Chondrocyte (in vitro differentiated cells): Measurements from ENCODE around the gene BATF3. TPM values are rescaled to one million over a fixed set of nuclear protein-coding genes. Genes with fewer than 3 reads are reported as not detected.

ENCODE experiments used
- DNase-seq: peaks from one replicate; pipeline ENCODE4 v3.0.0; 2021; ENCODE audit warnings: mixed read lengths, low spot score
- H3K27ac Mint-ChIP-seq: one replicate; pipeline ENCODE4 v1.8.0; 2021; ENCODE audit warnings: mild to moderate bottlenecking, moderate library complexity, mixed read lengths; ENCODE audit not compliant: unreplicated experiment
- H3K27me3 Mint-ChIP-seq: 2 replicates; pipeline ENCODE4 v1.8.0; 2021; ENCODE audit warnings: low read depth, mixed read lengths
- H3K36me3 Mint-ChIP-seq: 2 replicates; pipeline ENCODE4 v1.8.0; 2021; ENCODE audit warnings: low read depth, mixed read lengths
- H3K4me1 Mint-ChIP-seq: 2 replicates; pipeline ENCODE4 v1.8.0; 2021; ENCODE audit warnings: low read depth, mild to moderate bottlenecking, mixed read lengths
- H3K4me3 Mint-ChIP-seq: one replicate; pipeline ENCODE4 v1.8.0; 2021; ENCODE audit warnings: mild to moderate bottlenecking, moderate library complexity, mixed read lengths; ENCODE audit not compliant: unreplicated experiment
- H3K9me3 Mint-ChIP-seq: 2 replicates; pipeline ENCODE4 v1.8.0; 2021; ENCODE audit warnings: low read depth, mixed read lengths
- total RNA-seq: library from RNA; stranded (reverse); gene quantifications from 3 replicates; pipeline ENCODE4 v1.2.1, GENCODE V29; 2021
- TF ChIP-seq, protein P1 (sequence below): fragments of 200-600 bp; sonication (generic); IDR thresholded peaks from 2 replicates; pipeline ENCODE4 v1.5.0; 2021; ENCODE audit warnings: antibody characterized with exemption, mild to moderate bottlenecking, moderate library complexity

Gene BATF3
- total RNA-seq, 1 donor from 2014 or later: 3.7 TPM

DNA sequence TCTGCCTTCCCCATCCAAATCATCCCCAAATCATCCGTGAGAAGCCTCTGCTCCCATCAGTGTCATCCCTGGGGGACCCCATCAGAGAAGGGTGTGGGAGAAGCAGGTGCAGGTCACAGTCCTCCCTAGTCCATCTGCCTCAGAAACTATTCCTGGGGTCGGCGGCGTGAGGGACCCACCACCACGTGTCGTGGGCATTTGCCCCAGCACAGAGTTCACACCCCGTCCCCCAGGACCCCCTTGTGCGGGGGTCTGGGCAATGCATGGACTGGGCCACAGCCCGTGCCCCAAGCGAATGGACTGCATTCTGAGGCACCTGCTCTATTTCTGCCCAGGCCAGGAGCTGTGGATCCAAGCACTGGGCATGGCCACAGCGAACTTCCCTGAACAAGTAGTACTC, 52.6 kb downstream of the BATF3 start:
- peaks cover 4% of the 10 kb centered on the region for H3K36me3 Mint-ChIP-seq
- H3K4me3 Mint-ChIP-seq: no peak overlapping the region
- no peak for DNase-seq
- H3K27ac Mint-ChIP-seq: no peak overlapping the region
- TF ChIP-seq, protein P1, sequence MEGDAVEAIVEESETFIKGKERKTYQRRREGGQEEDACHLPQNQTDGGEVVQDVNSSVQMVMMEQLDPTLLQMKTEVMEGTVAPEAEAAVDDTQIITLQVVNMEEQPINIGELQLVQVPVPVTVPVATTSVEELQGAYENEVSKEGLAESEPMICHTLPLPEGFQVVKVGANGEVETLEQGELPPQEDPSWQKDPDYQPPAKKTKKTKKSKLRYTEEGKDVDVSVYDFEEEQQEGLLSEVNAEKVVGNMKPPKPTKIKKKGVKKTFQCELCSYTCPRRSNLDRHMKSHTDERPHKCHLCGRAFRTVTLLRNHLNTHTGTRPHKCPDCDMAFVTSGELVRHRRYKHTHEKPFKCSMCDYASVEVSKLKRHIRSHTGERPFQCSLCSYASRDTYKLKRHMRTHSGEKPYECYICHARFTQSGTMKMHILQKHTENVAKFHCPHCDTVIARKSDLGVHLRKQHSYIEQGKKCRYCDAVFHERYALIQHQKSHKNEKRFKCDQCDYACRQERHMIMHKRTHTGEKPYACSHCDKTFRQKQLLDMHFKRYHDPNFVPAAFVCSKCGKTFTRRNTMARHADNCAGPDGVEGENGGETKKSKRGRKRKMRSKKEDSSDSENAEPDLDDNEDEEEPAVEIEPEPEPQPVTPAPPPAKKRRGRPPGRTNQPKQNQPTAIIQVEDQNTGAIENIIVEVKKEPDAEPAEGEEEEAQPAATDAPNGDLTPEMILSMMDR: no peak
- no peaks in the 10 kb centered on the region for H3K9me3 Mint-ChIP-seq
- H3K4me1 Mint-ChIP-seq: peaks cover 30% of the 10 kb centered on the region
- H3K27me3 Mint-ChIP-seq: peaks cover 8% of the 10 kb centered on the region

DNA sequence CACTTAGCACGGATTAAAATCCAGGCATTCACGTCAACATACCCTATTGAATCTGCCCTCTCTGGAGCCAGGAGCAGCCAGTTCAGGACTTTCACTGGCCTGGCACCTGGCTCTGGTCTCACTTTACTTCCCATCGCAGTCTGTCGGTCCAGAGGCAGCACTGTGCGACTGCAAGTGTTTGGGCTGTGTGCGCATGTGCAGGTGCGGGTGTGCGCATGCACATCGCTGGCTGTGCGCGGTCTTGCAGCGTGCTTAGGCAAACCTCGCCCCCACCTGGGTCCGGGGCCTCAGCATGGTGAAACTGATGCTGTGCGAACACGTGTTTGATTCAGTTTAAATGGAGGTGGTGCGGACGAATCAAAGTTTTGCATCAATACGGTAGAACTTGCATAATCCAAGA, 53.1 kb downstream of the BATF3 start:
- Mint-ChIP-seq H3K27me3 (peaks cover 8% of the 10 kb centered on the region), H3K9me3 (no peaks in the 10 kb centered on the region), H3K36me3 (peaks cover 4% of the 10 kb centered on the region), H3K4me3 (no peak overlapping the region), H3K4me1 (peaks cover 27% of the 10 kb centered on the region), H3K27ac (no peak overlapping the region)
- no peak for DNase-seq
- TF ChIP-seq, protein P1: no peak

DNA sequence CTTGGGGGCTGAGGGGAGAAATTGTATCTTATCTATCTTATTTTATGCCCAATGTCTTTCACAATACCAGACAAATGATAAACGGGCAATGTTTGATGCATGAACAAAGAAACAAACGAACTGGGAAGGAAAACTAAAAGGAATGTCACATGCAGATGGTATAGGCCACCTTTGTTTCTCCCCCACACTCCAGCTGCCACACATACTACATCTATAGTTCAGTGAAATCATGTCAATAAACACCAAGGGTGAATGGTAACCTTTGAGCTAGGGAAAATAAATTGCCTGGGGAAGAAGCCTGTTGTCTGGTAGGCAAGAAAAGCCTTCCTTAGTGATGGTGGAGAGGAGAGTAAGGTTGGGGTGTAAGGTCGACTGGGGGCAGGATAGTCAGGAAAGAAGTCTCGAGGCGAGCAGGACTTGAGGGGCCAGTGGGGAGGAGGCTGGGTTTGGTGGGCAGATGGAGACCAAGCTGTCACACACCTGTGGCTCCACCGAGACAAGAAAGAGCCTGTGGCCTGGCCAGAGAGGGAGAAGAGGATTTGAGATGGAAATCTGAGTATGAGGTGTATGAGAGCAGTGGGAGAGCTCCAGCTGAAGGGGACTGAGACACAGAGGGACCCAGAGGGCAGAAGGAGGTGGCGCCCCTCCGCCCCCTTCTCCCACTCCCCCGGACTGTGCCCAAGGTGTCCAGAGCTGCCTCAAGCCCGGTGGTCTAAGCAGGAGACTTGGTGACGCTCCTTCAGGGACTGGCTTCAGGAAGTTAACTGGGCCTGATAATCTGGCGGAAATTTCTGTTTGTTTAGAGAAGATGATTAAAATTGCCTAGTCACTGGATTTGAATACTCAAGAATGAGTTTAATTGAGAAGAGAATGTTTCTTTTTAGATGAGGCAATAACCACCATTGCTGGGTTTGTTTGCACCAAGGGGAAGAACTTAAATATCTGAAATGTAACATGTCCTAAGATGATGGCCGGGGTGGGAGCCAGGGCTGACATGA, 53.8 kb downstream of the BATF3 start:
- peaks cover 23% of the 10 kb centered on the region for H3K4me1 Mint-ChIP-seq
- H3K9me3 Mint-ChIP-seq: no peaks in the 10 kb centered on the region
- peaks cover 4% of the 10 kb centered on the region for H3K36me3 Mint-ChIP-seq
- no peak overlapping the region for H3K4me3 Mint-ChIP-seq
- TF ChIP-seq, protein P1: no peak
- peaks cover 11% of the 10 kb centered on the region for H3K27me3 Mint-ChIP-seq
- H3K27ac Mint-ChIP-seq: no peak overlapping the region
- no peak for DNase-seq

DNA sequence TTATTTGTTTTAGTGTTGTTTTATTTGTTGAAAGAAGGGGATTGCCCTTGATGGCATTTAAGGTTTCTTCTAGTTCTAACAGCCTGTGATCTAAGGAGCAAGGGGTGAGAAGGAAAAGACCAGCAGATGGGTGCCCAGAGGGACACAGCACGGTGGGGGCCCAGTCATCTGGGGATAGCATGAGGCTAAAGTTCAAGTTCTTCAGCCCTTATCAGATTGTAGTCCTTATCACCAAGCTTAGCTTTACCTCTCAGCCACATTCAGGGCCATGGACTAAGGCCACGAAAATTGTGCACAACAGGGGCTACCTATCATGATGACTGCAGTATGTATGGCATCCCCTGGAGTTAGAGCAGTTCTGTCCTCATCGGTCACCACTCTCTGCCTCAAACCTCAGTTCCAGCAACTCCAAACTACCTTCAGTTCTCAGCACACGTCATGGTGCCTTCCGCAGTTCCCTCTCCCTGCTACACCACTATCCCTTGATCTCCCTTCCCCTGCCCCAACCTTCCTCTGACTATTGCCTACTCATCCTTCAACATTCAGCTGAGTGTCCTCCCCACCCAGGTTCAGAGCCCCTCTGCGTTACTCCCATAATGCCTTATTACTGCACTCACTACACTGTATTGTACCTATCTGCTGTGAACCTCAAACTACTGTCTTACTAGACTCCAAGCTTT, 54.6 kb downstream of the BATF3 start:
- Mint-ChIP-seq H3K4me3 (no peak overlapping the region), H3K9me3 (no peaks in the 10 kb centered on the region), H3K4me1 (peaks cover 17% of the 10 kb centered on the region), H3K27ac (no peak overlapping the region), H3K27me3 (peaks cover 11% of the 10 kb centered on the region), H3K36me3 (peaks cover 5% of the 10 kb centered on the region)
- TF ChIP-seq, protein P1: no peak
- DNase-seq: no peak

DNA sequence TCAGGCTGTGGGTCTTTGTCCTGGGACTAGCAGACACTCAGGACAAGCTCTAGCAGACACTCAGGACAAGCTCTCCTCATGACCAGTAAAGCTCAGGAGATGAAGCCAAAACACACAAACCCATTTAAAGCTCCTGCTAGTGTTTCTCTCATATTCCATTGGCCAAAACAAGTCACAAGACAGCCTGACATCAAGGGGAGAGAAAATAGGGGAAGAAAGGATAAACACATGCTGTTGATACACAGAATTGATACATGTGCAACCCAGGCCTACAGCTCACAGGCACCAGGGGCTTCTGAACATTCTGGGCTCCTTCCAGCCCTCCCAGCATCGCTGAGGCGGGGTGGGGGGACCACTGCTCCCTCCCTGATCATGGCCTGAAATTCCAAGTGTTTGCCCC, 55.8 kb downstream of the BATF3 start:
- peaks cover 11% of the 10 kb centered on the region for H3K4me1 Mint-ChIP-seq
- TF ChIP-seq, protein P1: no peak
- no peak for DNase-seq
- peaks cover 11% of the 10 kb centered on the region for H3K27me3 Mint-ChIP-seq
- no peak overlapping the region for H3K27ac Mint-ChIP-seq
- H3K9me3 Mint-ChIP-seq: no peaks in the 10 kb centered on the region
- H3K4me3 Mint-ChIP-seq: no peak overlapping the region
- peaks cover 5% of the 10 kb centered on the region for H3K36me3 Mint-ChIP-seq
